Measurements from ENCODE around the gene RALGPS2.

Gene RALGPS2, protein sequence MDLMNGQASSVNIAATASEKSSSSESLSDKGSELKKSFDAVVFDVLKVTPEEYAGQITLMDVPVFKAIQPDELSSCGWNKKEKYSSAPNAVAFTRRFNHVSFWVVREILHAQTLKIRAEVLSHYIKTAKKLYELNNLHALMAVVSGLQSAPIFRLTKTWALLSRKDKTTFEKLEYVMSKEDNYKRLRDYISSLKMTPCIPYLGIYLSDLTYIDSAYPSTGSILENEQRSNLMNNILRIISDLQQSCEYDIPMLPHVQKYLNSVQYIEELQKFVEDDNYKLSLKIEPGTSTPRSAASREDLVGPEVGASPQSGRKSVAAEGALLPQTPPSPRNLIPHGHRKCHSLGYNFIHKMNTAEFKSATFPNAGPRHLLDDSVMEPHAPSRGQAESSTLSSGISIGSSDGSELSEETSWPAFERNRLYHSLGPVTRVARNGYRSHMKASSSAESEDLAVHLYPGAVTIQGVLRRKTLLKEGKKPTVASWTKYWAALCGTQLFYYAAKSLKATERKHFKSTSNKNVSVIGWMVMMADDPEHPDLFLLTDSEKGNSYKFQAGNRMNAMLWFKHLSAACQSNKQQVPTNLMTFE

DNA sequence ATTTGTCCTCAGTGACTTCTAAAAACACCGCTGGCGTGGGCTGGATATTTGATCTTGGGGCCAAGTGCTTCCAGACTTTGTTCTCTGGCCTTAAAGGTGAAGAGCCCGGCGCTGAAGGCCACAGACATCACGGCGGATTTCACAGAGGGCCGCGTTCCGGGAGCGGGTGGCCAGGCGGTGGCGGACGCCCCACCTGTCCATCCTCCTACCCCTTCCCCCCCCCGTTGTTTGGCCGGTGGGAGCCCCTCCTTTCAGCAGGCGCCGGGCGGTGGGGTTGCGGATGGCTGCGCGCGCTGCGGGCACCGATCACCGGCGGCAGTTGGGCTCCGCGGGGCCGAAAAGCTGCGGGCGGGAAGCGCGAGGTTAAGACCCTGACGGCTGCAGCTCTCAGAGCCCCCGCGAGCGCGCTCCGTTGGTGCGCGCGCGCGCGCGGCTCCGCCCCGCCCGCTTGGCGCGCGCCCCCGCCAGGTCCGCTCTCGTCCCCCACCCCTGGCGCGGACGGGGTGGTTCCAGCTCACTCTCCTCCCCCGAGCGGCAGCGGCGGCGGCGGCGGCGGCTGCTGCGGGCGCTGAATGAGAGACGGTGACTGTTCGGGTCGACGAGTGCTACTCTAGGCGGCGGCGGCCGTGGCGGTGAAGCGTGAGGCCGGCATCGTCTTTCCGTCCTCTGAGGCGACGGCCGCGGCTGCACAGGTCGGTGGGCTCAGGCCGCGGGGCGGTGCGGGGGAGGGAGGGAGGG is at the start of gene RALGPS2:
TSS of gene RALGPS2 (plus strand) at position 517 of the 738 bp plus-strand sequence. CDS start 51,521 bp downstream, outside the sequence.
- DNase-seq = peak; percentile 89

DNA sequence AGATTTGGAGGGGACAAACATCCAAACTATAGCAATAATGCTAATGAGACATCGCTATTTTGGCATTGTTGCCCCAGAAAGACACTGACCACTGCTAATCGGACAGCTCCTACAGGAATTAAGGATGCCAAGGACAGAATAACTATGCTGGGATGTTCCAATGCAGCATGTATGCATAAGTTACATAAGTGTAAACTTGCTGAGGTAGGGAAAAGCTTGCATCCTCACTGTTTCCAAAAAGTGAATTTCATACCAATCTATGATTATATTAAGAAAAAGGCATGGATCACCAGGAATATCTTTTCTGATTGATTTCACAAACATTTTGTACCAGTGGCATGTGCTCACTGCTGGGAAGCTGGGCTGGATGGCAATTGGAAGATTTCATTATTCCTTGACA is 45.8 kb upstream of the RALGPS2 start:
- DNase-seq = no peak

DNA sequence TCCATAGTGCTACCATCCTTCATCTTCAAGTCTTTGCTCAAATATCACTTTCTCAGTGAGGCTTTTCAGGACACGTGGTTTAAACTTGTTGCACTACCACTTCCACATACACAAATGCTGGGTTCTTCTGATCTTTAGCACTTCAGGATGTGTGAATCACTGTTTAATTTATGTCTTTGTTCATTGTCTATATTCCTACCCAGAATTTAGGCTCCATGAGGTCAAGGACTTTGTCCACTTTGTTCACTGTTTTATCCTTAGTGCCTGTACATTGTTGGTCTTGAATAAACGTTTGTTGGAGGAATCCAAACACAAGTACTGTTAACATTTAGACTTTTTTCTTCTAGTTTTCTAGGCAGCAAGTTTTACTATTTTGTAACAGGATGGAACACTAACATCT is 42.6 kb upstream of the RALGPS2 start:
- no peak for DNase-seq

DNA sequence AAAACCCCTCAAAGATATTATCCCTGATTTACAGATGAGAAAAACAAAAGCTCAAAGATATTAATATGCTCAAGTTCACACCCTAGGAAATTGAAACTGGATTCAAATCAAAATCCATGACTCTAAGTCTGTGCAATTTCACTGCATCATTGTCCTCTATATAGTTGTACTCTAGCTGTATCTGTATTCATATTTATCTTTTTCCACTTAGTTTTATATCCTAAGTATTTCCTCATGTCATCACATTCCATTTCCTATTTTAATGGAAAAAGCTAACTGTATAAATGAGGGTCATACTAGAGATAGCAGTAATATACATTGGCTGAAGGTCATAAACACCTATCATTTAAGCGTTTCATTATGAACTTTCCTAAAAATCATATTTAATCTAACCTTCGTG is 42.2 kb upstream of the RALGPS2 start:
- DNase-seq = no peak

DNA sequence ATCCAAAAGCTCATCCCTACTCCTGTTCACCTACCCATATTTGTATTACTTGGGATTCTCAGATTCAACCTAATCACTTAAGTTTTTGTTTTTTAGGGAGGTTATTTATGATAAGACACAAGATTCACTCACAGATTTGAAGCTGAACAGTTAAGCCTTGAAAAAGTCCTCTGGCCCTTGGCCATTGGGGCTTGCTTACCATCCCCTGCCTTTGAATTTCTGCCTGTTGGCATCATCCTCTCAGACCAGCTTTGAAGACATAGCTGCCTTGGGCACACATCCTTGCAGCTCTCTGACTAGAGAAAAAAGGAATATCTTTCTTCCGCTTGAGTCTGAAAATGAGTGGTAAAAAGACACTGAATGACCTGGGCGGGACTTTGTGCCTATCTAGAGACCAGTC is 41.8 kb upstream of the RALGPS2 start:
- no peak for DNase-seq

DNA sequence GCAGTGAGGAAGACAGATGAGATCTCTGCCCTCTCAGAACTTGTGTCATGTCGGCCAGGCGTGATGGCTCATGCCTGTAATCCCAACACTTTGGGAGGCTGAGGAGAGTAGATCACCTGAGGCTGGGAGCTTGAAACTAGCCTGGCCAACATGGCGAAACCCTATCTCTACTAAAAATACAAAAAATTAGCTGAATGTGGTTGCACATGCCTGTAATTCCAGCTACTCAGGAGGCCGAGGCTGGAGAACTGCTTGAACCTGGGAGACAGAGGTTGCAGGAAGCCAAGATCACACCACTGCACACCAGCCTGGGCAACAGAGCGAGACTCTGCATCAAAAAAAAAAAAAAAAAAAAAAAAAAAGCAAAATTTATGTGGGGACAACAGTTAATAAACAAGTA is 40.9 kb upstream of the RALGPS2 start:
- DNase-seq = no peak

DNA sequence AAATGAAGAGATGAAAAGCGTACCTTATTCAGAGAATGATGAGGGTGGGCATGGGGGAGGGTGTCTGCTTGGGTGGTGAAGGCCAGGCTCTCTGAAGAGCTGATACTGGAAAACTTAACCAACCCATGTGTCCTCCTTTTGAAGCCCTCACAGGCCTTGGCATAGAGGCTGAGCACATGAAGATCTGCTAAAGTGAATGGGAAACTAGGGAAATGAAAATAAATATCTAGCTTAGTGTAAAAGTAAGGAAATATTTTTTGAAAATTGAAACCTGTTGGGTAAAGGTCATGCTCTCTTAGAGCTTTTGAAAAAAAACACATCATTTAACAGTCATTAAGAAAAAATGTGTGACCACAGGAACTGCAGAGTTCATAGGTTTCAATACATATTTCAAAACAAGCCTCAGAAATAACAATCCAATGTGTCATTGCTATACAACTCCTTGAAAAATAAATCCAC is 40.5 kb upstream of the RALGPS2 start:
- no peak for DNase-seq

DNA sequence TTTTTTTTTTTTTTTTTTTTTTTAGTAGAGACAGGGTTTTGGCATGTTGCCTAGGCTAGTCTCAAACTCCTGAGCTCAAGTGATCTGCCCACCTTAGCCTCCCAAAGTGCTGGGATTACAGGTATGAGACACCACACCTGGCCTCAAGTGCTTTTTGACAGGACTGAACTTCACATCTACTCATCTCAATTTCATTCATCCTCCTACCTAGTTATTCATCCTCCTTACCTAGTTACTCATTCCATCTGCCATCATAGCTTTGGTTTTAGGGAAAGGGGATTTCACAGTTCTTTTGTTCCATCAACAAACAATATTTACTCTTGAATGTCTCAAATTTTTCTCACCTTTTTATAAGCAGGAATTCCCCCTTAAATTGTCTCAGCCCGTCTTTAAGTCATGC is 38.6 kb upstream of the RALGPS2 start:
- DNase-seq = no peak

DNA sequence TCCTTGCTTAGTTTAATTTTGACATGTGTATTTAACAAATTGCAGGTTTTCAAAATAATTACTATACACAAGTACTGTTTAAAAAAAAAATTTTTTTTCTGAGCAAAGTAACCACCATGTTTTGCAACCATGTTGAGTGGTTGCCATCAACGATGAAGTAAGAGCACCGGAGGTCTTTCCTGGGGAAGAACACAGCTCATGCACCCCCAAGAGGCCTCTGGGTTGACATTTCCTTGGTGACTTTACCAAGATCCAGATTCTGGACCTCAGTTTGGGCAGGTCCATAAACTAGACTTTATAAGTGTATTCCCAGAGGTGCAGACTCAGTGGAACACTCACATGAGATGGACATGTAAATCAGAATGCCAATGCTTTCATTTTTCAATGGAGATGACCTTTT is 36.8 kb upstream of the RALGPS2 start:
- no peak for DNase-seq

DNA sequence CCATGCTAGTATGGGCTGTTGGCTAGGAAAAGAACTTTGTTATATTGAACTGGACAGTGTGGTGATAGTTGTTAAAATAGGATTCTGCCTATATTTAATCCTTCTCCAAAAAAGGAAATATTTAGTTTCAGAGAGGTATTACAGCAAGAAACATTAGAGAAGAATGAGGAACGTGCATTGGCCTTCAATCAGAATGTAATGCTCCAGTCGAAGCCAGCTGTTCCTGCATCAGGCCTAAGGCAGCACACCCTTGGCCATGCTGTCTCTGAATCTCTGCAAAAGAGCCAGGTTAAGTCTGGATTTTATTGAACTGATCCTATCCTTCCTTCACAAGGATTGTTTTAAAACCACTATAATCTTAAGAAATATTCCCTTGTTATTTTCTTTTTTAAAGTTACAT is 35.3 kb upstream of the RALGPS2 start:
- DNase-seq = no peak

DNA sequence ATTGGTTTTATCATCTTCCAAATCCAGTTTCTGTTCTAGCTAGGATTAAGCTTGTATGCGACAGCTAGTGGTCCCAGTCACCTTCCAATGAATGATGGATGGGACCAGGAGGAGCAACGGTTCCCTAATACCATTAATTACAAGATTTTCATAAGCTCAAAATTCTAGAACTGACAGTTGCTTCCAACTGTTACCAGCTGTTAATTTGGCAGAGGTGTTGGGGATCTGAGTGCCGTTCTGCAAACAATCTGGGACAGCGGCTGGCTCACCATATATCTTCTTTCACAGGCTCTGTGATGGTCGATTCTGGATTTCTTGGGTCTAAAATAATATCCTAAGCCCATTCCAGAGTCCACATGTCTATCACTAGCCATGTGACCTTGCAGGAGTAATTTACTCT is 34.5 kb upstream of the RALGPS2 start:
- DNase-seq = peak; percentile 24

DNA sequence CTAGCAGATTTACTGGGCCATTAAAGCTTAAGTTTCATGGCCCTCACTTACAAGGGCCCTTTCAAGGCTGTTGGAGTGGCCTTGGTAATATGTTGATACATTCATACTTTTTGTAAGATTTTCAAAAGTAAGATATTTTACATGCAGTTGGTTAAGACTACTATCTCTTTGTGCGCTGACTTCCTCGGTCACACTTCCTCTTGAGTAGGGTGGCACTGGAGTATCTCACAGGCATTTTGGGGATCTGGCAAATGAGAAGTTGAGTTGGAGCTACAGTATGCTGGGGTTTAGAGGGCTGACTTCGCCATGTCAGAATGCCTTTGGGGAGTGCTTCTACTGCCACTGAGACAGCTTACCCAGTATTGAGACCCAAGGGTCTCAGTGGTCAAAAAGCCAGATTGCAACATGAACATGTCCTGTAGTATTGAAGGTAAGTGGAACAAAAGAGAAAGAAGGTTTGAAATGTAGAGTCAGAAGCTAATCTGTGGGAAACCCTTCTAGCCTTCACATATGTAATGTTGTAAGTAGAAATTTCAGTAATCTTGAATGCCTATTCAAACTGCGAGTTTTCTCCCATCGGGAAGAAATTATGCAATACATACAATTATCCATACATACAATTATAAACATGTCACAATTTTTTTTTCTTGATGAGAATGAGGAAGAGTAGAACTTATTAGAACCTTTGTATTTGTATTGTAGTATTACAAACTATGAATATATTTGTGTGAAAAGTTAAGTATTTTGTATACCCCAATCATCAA is 32.3 kb upstream of the RALGPS2 start:
- DNase-seq = no peak

DNA sequence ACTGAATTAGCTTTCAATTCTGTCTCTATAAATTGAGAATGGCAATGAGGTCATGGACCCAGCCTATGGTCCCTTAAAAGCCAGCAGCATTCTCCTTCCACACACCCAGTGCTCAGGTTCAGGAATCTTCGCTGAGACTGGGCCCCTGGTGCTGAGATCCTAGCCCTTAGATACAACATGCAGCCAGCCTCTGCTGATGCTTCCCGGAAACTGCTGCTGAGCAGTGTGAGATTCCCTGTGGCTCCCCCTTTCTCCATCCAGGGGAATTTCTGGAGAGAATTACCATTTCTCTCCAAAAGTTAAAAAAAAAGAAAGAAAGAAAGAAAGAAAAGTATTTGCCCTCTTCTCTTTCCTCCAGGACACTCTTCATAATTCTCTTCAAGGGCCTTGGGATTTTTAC is 31.7 kb upstream of the RALGPS2 start:
- no peak for DNase-seq

DNA sequence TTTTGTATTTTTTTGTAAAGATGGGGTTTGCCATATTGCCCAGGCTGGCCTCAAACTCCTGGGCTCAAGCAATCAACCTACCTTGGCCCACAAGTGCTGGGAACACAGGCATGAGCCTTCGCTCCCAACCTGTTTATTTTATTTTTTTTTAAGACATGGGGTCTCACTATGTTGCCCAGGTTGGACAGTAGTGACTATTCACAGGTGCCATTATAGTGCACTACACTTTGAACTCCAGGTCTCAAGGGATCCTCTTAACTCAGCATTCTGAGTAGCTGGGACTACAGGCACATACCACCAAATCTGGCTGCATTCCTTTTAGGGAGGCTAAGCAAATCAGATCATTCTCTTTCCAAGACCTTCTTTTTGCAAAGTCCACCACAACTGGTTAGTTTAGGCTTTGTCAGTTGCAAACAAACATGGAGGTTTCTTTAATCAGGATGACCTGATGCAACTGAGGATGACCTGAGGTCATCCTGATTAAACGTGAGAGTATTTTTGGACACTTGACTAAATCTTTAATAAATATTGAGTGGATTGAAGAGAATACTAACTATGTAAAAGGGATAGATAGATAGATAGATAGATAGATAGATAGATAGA is 30.0 kb upstream of the RALGPS2 start:
- no peak for DNase-seq

DNA sequence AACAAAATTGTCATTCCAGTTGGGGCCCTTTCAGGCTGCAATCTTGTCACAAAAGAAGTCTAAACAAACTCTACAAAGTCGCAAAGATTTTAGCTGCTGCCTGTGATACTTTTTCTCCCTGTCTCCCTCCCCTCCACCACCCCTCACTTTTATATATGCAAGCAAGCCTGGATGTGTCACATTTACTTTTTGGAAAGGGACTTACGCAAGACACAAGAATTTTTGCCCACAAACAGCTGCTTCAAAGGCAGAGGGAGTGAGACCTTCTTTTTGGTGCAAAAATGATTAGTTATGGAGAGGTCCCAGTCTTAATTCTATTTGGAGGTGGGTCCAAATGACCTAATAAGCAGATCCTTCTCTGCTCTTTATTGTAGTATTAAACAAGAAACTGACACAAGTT is 22.9 kb upstream of the RALGPS2 start:
- no peak for DNase-seq

DNA sequence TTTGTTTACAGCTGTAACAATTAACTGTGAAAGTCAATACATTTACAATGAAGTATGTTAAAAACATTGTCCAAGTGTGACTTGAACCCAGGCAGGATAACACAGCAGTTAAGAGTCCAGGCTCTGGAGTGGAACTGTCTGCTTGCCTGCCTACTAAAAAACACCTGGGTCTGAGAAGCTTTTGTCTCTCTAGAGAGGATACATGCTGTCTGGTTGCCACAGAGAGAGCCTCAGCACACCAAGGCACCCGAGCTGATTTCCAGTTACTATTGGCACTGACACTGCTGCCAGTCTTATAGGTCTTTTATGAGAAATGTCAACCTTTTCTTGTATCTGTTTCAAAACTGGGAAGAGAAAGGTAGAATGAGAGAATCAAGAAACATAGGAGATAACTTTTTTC is 20.2 kb upstream of the RALGPS2 start:
- DNase-seq = no peak

DNA sequence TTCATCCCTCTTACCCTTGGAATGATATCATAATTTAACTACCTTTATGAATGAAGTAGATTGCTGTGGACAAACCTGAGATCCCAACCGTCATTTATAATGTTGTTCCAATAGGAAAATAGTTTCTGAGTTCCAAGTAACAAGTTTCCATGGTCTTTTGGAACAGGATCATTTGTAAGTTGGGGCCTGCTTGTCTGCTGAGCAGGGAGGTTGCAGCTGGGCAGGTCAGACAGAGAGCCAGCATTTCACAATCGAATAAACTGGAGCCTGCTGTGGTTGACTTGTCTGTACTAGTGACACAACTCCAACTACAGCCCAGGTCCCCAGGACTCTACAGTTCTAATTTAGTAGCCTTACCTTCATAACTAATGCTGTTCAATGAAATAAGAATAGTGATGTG is 18.6 kb upstream of the RALGPS2 start:
- peak; percentile 67 for DNase-seq

DNA sequence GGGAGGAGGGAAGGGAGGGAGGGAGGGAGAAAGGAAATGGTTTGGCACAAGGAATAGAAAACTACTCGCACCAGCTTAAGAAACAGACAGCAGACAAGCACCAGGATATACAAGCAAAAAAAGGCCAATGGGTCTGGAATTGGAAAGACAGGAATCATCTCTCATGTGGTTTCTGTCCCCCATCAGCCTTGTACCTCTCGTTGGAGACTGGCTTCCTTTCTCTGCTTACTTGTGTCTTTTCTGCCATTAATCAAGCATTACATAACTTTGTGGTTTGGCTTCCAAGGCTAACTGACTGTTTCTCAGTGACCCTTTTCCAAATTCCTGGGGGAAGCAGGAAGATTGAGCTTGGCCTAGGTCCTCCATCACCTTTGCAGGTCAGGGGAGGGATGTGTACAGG is 11.8 kb upstream of the RALGPS2 start:
- DNase-seq = no peak

DNA sequence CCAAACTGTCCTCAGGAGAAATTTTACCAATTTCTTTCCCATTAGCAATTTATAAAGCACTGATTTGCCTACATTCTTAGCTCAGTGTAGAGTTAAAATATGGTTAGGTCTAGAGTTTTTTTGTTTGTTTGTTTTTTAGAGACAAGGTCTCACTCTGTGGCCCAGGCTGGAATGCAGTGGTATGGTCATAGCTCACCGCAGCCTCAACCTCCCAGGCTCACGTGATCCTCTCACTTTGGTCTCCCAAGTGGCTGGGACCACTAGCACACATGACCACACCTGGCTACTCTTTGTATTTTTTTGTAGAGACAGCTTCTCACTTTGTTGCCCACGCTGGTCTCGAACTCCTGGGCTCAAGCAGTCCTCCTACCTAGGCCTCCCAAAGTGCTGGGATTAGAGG is 10.6 kb upstream of the RALGPS2 start:
- no peak for DNase-seq

DNA sequence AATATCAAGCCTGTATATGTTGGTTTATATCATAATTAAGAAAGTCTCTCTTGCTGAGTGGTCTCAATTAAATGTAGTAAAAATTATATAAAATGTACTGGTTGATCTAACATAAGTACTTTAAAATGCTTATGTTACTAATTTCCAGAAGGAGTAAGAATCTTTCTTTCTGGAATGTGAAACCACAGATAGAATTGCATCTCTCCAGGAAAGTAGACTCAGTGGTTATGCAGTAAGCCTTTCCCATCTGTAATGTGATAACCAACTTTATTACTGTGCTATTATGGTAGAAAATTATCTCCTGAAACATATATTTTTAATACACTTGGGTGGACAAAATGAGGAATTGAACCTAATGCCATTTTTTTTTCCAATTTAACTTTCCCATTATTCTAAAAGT is 8.9 kb upstream of the RALGPS2 start:
- no peak for DNase-seq

DNA sequence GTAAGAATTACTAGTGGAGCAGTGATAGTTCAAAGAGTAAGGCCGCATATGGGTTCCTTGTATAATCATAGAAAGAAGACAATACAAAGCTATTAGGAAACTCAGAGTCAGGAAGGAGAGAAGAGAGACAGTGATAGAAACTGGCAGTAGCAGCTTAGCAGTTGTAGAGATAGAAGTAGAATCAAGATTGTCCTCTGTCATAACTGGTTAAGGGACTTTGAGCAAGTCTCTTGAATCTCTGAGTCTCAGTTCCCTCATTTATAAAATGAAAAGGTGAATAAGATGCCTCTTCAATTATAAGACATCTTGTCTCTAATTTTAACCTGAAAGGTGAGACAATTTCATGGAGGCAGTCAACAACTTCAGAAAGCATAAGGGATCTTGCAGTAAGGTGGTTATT is 6.5 kb upstream of the RALGPS2 start:
- no peak for DNase-seq

DNA sequence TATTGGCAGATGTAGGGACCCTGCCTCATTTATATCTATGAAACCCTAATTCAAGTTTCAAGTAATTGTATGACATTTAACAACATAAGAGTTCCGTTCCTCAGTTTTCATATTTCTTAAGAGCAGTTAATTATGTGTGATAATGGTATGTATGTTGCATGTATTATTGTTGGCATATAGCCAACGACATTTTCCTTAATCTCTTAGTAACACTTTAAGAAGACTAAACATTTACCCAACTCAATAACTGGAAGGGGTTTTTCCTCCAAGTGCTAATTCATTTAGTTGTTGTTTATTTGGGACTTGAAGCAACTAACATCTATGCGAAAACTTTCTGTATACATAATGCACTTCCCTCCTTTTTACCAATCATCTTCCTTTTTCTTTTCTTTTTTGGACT is 1.5 kb upstream of the RALGPS2 start:
- DNase-seq = no peak

DNA sequence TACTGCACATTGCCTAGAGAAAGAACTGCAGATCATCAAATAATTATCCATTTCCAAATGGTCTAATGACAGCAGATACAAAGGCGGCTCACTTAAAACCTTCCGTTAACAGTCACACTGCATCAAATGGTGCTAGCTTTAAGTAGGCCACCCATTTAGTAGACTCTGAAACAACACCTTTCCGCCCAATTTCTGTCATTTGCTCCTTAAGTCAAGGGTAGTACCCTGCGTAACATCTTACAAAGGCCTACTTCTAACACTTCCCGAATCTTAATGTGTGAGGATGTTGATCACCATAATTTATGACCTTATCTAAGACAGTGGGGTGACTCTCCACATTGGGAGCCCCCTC is 692 bp upstream of the RALGPS2 start:
- DNase-seq = no peak

Data from femur (tissue), 1 donor.